ENCODE measurements around the gene CFAP69.

- no peak for TF ChIP-seq CTCF (IDR thresholded peaks at IDR 0.05)
- no peak for TF ChIP-seq NR2C2 (CRISPR knock-in tag; IDR thresholded peaks at IDR 0.05)
- TF ChIP-seq SP1 (CRISPR knock-in tag; conservative IDR thresholded peaks at IDR 0.05) = no peak
- no peak for TF ChIP-seq ZNF317 (CRISPR knock-in tag; IDR thresholded peaks at IDR 0.05; ENCODE audit: borderline replicate concordance, low read depth)
- TF ChIP-seq USF1 (CRISPR knock-in tag; IDR thresholded peaks at IDR 0.05) = no peak
Measured at GRCh38 chr7:90337106-90337505, 92.1 kb downstream of the CFAP69 start.

Data from WTC11 (cell line).